Measurements from ENCODE around the gene ADAT3.

The ADAT3 gene

DNA sequence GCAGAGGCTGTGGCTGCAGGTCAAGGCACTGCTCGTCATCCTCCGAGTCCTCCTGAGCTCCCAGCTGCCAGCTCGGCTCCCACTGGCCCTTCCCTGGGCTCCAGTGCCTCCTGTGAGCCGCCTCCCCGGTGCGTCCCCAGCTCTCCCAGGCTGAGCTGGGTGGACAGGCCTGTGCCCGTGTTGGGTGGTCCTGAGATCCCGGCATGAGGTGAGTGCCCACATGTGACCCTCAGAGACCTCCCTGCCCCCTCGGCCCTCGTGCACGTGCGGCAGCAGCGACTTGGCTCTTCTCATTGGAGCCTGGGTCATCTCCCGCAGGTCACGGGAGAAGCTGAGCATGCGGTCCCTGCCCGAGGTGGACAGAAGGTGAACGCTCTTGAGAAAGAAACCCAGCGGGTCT is 15.4 kb downstream of the ADAT3 start:
- no peak for DNase-seq (ENCODE audit: low read depth)
- TF ChIP-seq, protein P1, sequence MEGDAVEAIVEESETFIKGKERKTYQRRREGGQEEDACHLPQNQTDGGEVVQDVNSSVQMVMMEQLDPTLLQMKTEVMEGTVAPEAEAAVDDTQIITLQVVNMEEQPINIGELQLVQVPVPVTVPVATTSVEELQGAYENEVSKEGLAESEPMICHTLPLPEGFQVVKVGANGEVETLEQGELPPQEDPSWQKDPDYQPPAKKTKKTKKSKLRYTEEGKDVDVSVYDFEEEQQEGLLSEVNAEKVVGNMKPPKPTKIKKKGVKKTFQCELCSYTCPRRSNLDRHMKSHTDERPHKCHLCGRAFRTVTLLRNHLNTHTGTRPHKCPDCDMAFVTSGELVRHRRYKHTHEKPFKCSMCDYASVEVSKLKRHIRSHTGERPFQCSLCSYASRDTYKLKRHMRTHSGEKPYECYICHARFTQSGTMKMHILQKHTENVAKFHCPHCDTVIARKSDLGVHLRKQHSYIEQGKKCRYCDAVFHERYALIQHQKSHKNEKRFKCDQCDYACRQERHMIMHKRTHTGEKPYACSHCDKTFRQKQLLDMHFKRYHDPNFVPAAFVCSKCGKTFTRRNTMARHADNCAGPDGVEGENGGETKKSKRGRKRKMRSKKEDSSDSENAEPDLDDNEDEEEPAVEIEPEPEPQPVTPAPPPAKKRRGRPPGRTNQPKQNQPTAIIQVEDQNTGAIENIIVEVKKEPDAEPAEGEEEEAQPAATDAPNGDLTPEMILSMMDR (IDR thresholded peaks at IDR 0.05; ENCODE audit: insufficient read depth, low read depth, low read length, missing control alignments) = no peak
- no peak overlapping the region for H3K4me3 ChIP-seq (ENCODE audit: low read length)

DNA sequence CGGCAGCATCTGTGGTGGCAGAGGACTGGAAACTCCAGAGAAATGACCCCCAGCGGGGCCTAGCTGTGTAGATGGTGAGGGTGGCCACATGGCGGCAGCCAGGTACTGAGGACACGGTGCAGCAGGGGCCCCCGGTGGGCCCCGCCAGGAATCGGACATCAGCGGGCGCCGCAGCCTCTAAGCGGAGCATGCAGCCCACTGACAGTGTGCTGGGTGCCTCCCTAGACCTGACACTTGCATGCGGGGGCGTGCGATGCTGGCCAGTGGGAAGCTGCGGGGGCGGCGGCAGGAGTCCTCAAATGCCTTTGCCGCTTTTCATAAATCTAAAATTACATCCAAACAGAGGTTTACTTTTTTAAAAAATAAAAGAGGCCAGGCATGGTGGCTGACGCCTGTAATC is 16.1 kb downstream of the ADAT3 start:
- TF ChIP-seq, protein P1 (IDR thresholded peaks at IDR 0.05; ENCODE audit: insufficient read depth, low read depth, low read length, missing control alignments) = no peak
- no peak overlapping the region for H3K4me3 ChIP-seq (ENCODE audit: low read length)
- no peak for DNase-seq (ENCODE audit: low read depth)

DNA sequence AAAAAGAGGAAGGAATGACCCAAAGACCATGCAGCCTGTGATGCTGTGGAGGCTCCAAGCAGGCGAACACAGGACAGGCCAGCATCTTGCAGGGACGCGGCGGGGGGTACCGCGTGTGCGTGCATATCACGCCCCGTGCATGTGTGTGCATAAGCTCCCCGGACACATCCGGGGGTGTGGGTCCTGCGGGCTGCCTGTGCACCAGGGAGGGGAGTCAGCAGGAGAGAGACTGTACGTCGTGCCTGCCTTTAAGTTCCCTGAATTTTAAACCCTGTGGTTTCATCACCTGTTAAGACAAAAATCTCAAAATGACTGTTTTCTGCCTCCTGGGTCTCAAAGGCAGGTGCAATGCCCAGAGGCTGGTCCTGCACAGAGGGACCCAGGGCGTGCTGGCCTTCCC is 16.6 kb downstream of the ADAT3 start:
- TF ChIP-seq, protein P1 (IDR thresholded peaks at IDR 0.05; ENCODE audit: insufficient read depth, low read depth, low read length, missing control alignments) = no peak
- H3K4me3 ChIP-seq (ENCODE audit: low read length) = no peak overlapping the region
- DNase-seq (ENCODE audit: low read depth) = no peak

DNA sequence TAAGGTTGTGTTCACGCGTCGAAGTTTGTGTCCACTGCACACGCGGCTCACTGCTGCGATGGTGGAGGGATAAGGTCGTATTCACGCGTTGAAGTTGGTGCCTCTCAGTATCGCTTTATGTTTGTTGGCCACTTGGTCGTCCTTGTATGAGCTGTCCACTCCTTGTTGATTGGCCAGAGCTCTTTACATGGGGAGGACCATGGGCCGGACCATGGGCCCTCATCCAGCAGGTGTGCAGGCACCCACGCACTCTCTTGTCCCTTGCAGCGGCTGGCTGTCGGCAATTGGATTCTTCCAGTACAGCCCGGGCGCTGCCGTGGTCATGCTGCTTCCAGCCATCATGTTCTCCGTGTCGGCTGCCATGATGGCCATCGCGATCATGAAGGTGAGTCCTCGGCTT is 17.6 kb downstream of the ADAT3 start:
- no peak overlapping the region for H3K4me3 ChIP-seq (ENCODE audit: low read length)
- TF ChIP-seq, protein P1 (IDR thresholded peaks at IDR 0.05; ENCODE audit: insufficient read depth, low read depth, low read length, missing control alignments) = no peak
- DNase-seq (ENCODE audit: low read depth) = no peak

DNA sequence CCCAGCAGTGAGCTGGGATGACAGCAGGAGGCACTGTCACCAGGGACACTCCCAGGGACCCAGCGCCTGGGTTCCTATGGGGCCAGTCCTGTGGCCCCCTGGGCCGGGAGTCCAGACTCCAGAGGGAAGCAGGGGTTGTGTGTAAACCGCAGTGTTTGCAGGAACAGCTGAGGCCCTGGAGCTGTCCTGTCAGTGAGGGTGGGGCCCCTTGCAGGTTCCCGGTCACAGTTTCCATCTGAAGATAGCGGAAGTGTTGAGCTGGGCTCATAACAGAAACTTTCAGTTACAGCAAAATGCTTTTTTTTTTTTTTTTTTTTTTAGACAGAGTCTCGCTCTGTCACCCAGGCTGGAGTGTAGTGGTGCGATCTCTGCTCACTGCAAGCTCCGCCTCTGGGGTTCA is 18.1 kb downstream of the ADAT3 start:
- TF ChIP-seq, protein P1 (IDR thresholded peaks at IDR 0.05; ENCODE audit: insufficient read depth, low read depth, low read length, missing control alignments) = no peak
- no peak for DNase-seq (ENCODE audit: low read depth)
- H3K4me3 ChIP-seq (ENCODE audit: low read length) = no peak overlapping the region

DNA sequence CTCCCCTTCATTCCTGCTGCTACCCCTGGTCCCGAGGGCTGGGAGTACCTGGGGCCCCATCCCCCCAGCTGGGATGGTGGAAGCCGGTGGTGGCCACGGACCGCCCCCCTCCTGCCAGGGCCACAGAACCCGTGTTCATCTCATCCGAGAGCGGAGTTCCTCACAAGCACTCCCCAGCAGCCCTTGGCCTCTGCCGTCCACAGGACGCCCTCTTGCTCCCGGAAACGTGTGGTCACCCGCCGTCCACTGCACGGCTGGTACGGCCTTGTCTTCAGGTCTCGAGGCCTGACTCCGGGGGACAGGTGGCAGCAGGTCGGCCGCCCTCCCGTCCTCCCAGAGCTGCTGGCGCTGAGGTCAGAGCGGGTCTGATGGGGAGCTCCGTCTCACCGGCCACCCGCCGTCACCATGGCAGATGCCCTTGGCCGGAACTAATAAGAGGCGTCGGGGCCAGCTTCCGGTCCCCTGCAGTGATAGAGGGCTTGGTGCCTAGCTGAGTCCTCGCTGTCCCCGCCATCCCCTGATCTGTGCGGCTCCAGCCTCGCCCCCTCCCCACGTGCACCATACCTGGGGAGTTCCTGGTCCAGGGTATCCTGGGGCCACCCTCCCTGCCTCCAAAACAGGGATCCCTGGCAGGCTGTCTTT is 19.2 kb downstream of the ADAT3 start:
- TF ChIP-seq, protein P1 (IDR thresholded peaks at IDR 0.05; ENCODE audit: insufficient read depth, low read depth, low read length, missing control alignments) = no peak
- no peak for DNase-seq (ENCODE audit: low read depth)
- no peak overlapping the region for H3K4me3 ChIP-seq (ENCODE audit: low read length)

DNA sequence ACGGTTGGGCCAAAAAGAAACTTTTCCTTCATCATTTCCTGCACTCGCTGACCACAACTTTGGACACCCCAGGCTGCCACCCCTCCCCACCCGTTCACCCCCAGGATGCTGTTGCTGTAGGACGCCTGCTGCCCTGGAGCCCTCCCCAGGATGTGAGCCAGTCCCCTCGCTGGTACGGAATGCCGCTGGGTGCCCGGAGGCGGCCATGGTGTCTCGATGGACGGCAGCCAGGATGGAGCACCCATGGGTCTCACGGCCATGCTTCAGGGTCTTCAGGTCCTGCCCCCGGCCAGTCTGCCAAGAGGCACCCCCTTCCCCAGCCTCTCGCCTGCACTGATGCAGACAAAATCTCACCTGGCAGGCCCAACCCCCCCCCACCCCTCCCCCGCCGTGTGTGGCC is 20.3 kb downstream of the ADAT3 start:
- no peak for DNase-seq (ENCODE audit: low read depth)
- no peak overlapping the region for H3K4me3 ChIP-seq (ENCODE audit: low read length)

More for the DNA sequence above, 20.3 kb downstream of the ADAT3 start:
- TF ChIP-seq, protein P1 (IDR thresholded peaks at IDR 0.05; ENCODE audit: insufficient read depth, low read depth, low read length, missing control alignments) = no peak
